HS-27A (cell line): ENCODE results near the gene SETD3.

ENCODE experiments used
- DNase-seq: peaks from one replicate; pipeline ENCODE4 v3.0.0-alpha.2; 2012; ENCODE audit warnings: low read depth, missing footprints

Gene SETD3

DNA sequence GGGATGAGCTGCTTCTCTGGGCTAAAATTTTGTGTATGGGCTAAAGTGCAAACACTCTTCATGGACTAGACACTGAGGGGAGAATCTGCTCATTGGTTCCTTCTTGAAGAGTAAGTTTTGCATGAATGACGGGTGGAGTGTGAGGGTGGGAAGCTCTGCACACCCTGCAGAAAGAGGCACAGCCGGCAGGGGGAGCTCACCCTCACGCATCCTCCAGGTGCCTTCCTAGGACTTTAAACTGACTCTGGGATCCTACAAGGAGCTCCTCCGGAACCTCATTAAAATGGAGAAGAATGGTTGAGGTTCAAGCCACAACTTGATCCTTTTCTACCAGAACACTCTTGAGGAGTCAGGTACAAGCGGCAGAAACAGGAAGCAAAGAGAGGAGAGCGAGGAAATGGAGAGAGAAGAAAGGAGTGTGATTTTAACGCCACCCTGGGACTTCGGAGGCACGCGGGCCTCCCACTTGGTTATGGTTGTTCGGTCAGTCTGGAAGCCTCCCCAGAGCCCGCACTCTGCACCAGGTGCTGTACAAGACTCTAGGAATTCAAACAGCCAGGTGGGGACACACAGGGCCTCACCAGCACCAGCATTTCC lies 87.5 kb downstream of the SETD3 start:
- no peak for DNase-seq

DNA sequence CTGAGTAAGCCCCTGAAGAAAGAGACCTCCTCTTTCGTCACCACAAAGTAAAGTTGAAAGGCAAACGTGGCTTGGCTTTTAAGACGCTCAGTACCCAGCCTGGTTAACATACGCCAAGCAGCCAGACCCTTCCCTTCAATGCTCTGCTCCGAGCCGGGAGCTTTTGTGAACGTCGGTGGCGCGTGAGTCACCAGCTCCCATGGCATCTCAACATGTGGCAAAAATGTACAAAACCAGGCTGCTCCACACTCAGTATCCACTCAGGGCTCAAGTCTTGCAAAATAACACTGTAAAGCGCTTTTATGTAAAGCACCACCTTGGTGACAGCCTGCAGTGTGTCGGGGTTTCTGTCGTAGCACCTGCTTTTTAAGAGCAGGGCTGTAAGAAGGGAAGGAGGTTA lies 89.0 kb downstream of the SETD3 start:
- no peak for DNase-seq

DNA sequence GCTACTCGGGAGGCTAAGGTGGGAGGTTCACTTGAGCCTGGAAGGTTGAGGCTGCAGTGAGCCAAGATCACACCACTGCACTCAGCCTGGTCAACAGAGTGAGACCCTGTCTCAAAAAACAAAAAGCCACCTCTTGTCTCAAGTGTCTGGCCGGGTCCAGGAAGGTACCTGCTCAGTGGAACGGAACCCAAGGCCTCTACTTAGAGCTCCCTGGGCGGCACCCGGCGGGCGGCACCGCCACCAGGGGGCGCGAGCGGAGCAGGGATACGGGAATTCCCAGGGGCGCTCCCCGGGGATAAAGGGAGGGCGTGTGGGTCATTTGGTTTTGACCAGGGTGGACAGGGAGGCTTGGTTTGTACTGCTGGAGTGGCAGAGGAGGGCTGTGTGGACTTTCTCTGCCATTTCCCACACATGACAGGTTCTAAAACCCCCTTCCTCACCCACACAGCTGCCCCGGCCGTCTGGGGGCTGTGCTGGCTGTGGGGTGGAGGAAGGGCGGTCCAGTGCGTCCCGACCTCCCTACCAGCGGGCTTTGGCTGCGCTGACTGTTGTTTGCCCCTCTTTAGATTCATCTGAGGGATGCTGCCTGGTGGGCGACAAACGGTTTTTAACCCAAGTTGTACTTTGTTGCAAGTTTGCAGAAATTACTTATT lies 91.4 kb downstream of the SETD3 start:
- DNase-seq = no peak

DNA sequence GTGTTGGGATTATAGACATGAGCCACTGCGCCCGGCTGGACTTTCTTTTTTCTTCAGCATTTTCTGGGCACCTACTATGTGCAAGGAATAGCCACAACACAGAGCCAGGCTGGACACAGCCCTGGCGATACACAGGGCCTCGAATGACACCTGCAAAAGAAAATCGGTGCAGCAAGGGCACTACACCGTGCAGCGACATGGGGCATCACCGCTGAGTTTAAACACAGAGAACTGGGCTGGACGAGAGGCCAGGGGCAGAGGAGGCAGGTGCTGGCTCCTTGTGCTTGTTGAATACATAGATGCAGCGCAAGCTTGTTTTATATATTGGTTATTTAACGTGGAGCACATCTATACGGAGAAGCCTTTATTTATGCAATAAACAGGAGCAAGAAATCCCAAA lies 92.4 kb downstream of the SETD3 start:
- no peak for DNase-seq

DNA sequence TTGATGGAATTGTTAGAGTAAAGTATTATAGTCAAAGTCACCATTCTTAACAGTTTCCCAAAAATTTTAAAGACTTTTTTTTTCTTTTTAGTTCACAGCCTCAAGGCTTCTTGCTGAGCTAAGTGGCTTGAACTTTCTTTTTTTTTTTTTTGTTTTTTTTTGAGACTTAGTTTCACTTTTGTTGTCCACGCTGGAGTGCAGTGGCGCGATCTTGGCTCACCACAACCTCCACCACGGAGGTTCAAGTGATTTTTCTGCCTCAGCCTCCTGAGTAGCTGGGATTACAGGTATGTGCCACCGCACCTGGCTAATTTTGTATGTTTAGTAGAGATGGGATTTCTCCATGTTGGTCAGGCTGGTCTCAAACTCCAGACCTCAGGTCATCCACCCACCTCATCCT lies 92.8 kb downstream of the SETD3 start:
- DNase-seq = no peak

DNA sequence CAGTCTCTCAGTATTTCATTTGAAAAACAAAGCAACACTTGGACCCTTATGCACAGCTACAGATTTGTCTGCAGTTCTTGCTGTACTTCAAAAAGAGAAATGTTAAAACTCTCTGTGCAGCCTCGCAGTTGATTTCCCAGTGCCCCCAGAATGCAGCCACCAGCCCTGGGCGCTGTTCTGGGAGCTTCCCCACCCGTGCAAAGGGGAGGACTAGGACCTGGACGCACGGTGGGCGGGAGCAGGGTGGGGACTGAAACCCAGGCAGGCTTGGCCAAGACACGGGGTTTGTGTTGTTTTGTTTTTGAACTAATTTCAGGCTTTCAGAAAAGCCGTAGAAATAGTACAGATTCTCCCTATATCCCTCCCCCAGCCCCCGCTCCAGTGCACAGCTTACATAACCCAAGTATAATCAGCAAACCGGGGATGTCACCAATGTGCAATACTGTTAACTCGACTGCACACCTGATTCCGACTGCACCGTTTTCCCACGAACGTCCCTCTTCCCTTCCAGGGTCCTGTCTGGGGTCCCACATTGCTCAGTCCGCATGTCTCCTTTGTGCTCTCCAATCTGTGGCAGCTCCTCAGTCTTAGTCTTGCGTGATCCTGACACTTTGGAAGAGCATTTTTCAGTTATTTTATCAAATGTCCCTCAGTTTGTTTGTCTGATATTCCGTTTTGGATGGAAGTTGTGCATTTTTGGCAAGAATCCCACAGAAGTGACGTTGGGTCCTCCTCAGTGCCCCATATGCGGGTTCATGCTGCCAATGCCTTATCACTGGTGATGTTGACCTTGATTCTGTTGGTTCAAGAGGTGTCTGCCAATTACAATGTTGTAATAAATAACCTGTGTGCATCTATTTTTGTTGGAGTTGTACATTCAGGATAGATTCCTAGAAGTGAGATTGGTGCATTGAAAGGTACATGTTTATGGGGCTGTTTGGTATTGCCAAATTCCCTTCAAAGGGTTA lies 95.9 kb downstream of the SETD3 start:
- no peak for DNase-seq

DNA sequence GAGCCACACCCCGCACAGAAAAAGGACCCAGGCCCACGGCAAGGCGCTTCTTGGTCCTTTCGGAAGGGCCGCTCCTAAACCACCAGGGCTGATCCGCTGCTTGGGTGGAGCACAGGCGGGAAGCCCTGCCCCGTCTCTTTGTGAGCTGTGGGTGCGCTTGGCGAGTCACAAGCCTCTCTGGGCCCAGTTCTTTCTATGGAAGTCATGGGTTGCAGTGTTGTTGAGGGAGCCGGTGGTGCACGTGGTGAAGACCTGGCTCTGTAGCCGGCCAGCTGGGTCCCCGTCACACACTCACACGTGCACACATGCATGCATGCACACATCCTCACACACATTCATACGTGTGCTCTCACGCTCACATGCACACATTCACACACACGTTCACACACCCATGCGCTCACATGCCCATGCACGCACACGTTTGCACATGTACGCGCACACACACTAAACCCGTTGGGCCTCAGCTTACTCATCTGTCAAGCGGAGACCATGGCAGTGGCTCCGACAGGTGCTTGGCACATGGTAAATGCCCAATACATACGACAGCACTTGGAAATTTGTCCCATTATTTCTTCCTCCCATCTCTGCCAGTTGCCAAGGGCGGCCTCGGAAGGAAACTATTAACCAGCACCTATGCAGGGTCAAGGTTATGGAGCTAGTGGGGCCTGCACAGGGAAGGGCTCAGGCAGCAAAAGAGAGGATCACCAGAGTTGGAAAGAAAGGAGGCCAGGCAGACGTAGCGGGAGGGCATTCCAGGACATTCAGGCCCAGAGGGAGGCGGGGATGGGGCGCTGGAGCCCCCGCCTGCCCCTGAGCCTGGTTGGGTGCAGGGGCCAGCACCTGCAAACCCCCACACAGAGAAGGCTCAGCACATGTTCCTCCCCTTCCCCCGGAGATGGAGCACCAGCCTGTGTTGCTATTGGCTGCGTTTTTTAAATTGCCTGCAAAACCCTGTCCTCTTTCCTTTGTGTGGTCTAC lies 96.9 kb downstream of the SETD3 start:
- DNase-seq = no peak

DNA sequence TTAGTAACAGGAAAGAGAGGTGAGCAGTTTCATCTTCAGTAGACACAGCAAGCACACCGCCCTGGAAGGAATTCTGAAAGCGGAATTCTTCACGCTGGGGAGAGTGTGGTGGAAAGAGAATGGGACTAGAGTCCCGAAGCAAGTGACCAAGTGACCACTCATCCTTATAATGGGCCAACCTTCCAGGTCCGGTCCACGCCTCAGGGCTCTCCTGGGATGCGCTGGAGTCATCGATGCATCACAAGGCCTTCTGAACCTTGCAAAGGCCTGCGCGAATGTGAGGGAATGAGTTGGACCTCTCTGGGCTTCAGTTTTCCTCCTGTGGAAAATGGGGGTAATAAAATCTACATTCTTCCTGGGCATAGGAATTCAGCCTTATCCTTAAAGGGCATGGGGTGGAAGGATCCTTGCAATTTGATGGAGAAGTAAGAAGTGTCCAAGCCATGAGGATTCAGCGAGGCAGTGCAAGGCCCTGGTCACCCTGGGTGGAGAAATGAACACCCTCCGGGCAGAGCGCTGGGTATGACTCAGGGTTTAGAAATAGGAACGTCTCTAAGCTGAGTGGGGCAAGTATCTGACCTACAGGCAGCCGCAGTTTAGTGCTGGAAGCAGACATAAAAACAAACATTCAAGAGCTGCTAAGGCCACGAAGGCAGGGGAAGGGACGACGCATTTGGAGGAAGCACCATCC lies 97.7 kb downstream of the SETD3 start:
- no peak for DNase-seq

DNA sequence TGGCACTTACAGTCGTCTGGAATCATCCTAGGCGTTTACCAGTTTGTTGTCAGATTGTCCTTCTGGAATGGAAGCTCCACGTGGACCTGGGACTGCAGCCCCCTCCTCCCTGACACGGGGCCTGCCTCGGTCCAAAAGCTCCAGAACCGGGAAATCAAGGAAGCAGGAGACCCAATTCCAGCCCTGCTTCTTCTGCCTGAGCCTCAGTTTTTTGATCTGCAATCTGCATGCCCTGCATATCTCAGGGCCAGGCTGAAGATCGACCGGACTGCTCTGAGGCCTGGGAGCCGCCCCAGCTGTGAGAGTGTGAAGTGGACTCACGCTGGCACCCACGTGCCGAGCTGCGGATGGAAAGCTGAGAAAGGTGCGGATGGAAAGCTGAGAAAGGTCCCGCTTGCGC lies 98.6 kb downstream of the SETD3 start:
- no peak for DNase-seq

DNA sequence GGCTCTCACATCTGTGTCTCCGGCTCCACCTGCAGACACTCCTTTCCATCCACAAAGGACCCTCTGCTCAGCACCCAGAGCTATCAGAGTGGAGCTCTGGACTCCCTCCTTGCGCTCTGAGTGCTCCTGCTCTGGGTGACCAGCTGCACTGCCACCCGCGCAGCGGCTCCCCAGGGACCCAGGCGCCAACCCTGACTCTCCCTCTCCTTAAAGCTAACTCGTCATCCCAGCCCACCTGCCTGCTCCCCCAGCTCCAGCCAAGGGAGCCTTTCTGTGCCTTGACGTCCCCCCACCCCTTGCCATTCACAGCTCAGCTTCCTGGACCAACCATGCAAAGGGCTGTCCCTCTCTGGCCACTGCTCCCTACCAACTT lies 99.0 kb downstream of the SETD3 start:
- DNase-seq = no peak

DNA sequence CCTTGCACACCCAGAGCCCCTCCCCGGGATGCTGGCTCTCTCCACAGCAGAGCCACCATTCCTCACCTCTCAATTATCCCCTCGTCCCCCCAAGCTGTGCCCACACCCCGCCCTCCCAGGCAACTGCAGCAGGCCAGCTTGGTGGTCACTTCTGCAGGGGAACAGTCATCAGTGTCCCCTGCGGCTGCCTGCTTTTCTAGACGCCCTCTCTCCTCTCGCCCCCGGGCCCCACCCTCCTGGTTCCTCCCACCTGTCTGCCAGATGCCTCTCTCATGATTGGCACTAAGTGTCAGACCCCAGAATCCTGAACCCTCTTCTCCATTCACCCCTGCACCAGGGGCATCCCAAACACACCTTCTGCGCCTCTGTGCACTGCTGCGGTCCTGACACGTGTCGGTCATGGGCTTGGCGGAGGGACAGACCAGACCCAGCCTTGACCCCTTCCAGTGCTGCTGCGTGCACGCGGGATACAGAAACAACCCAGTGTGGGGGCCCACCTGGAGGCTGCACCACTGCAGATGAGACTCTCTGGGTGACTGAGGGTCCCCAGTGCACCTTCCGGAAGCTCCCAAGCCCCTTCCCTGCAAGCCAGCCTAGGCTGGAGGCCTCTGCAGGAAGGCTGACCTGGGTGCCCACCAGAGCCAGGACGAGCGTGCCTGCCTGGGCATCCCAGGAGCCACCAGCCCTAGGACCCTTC lies 99.5 kb downstream of the SETD3 start:
- DNase-seq = no peak

DNA sequence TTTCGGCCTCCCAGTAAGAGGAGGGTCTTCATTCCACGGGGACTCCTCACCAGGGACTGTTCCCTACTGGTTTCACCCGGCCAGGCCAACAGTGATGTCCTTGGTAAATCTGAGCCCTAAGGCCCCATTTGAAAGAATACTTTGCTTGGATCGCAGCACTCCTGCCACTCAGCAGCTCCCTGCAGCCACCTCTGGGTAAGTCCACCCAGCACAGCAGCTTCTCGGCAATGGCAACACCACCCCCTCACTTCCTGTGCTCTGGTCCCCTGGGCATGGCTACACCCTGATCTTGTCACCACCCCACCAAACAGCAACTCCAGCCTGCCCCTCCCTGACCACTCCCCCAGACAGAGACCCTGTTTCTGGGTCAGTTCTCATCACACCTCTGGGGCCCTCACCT lies 100.3 kb downstream of the SETD3 start:
- DNase-seq = no peak

DNA sequence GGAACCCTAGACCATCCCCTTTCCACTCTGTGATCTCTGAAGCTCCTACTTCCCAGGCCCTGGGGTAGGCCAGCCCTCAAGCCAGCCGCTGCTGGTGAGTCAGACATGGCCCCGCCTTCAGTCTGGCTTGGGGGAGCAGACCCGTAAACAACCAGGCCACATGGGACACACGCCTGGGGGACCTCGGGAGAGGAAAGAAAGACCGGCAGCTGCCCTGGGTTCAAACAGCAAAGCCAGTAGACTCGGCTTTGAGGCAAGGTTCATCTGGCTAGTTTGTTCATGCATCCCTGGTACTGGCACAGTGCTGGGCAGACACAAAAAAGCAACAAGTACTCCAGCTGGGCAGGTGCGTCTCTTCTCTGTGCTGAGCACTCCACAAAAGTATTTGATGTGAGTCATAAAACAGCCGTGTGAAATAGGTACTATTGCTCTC lies 101.9 kb downstream of the SETD3 start:
- peak; percentile 20 for DNase-seq

DNA sequence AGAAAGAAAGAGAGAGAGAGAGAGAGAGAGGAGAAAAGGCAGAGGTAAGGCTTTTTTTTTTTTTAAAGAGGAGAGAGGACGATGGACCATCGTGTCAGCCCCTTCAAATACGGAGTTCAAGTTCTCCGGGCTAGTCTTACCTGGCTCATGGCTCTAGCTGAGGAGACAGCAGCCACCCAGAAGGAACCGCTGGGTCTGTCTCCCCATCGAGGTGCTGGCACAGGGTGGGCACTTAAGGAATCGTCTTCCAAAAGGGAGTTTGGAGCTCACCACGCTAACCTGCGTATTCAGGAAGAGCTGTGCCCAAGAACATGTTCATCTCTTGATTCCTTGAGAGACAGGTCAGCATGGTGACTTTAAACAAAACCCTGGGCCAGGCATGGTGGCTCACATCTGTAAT lies 102.7 kb downstream of the SETD3 start:
- no peak for DNase-seq

DNA sequence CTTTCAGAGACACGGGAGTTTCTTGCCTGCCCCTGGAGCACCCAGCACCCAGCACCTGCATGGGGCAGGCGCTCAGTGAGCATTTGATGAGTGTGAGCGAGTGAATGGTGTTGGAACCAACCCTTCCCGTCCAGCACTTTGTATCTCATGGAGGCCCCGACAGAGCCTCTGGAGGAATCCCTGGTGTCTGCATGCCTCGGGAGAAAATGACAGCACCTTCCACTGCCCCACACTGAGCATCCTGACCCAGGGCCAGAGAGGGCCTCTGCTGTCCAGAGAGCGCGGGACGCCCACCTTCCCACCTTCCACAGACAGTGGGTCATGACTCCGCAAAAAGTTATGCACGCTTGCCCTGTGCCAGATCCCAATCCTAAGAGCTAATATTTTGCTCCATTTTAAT lies 105.7 kb downstream of the SETD3 start:
- no peak for DNase-seq

DNA sequence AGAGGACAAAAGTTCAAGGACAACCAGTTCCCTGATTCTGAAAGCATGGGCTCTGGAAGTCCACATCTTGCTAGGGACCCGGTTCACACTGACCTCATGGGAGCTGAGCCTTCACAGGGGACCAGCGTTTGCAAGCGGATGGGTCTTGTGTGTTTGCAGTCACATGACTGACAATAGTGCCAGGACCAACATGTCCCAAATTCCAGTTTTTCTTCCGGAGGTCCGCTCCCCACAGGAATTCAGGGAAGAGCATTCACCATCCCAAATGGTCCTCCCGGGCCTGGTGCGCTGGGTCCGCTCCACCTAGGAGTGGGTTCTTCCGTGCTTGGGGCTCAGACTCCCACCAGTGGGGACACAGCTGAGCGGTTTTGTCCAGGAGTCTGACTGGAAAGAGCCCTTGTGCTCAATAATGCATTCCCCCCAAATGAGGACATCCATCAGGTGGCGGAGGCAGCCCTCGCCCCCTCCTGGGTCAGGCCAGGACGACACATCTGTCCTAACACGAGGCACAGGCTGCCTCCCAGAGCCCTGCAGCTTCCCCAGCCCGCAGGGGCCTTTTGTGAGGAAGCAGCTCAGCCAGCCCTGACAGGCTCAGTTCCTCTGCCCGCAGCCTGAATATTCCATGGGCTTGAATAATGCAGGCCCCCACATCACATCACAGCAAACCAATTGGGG lies 116.9 kb downstream of the SETD3 start:
- DNase-seq = no peak

DNA sequence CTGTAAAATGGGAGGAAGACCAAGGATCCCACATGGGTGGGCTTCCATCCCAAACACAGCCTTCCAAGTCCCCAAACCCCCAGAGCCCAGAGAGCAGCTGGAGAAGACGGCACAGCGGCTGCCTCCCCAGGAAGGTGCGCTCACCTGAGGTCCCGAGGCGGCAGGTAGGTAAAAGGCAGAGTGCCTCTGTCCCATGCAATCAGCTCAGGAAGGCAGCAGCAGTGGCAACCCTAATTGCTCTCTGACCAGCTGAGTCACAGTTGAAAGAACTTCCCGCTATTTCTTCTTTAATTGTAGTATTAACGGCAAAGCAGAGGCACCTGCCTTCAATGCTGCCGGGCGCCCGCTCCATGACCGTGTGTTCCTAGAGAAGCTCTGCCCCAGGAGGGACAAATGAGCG lies 117.6 kb downstream of the SETD3 start:
- no peak for DNase-seq

DNA sequence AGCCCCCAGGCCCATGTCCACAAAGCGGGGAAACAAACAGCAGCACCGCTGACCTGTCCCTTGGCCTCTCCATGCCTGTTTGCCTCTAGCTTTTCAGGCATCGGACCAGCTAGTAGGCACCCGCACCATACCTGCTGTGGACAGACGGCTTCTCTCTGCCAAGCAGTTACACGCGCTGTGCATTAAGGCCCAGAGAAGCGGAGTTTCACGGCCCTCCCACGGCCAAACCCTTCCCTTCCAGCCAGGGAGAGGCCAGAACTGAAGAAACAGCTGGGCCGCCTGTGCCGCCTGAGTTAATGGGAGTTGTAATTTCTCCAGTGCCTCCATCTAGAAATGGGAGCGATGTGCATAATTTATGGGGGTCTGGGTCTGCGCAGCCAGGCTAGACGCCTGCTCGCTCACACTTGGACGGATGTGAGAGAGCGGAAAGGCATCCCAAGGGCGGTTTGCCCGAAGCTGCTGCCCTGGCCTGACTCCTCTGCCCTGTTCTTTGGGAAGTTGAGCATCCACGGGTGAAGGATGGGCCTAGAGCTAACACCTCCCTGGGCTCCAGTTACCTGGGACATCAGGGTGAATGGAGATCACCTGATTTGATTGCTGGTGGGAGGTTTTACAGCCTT lies 119.0 kb downstream of the SETD3 start:
- DNase-seq = no peak

DNA sequence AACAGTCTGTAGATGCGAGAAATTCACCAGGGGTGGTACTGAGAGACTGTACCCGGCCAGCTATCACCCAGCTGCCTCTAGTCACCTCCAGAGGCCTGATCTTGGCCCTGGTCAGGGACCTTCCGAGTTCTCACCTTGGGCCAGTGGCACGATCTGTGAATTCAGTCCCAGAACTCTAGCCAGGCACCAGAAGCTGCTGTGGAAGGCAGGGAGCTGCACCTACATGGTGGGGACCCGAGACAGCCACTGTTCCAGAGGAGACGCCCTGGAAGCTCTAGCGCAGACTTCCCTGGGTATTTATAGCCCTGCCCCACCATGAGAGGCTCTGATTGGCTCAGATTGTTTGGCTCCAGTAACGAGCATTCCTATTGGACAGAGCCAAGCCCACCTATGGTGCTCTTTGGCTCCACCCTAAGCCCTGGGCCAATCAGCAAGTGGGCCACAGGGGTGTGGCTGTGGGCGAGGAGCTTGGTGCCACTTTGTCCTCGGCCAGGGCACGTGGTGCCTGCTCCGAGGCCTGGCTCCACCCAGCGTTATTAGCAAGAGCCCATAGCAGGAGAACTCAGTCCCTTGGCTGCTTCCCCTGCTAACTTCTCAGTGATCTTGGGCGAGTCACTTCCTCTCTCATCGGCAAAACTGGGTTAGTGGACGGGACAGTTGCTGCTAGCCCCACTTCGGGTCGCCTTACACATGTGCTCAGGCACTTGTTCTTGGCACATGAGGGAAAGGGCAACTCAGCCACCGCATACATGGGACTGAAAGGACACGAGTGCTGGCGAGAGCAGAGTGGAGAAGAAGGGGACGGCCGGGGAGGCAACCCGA lies 119.7 kb downstream of the SETD3 start:
- DNase-seq = peak; percentile 29
